Thyroid gland (tissue), 4 donors: ENCODE measurements around the gene IRAK4. TPM values are rescaled to one million over a fixed set of nuclear protein-coding genes. Genes with fewer than 3 reads are reported as not detected.

ENCODE experiments used
- DNase-seq, 2 donors: peaks; one replicate each; pipeline ENCODE4 v3.0.0-alpha.2; 2019
- H3K27ac ChIP-seq, 3 donors: fragments of 200-600 bp; sonication (generic); 1 replicate in 2 of 3; 2 replicates in 1 of 3; pipeline ENCODE4 v1.5.1; 2016 to 2019; ENCODE audit warnings: mild to moderate bottlenecking in 1 of 3, moderate library complexity in 1 of 3
- H3K27me3 ChIP-seq: fragments of 200-600 bp; sonication (generic); one replicate; pipeline ENCODE4 v1.5.1; 2019
- H3K36me3 ChIP-seq, 2 donors: fragments of 200-600 bp; sonication (generic); one replicate each; pipeline ENCODE4 v1.5.1; 2016 to 2019
- H3K4me1 ChIP-seq, 2 donors: fragments of 200-600 bp; sonication (generic); one replicate each; pipeline ENCODE4 v1.5.1; 2017 to 2019
- H3K4me3 ChIP-seq, 3 donors: fragments of 200-600 bp; sonication (generic); replicated peaks in 1 of 3; 1 replicate in 2 of 3; 2 replicates in 1 of 3; pipeline ENCODE4 v1.5.1; 2016; ENCODE audit warnings: mild to moderate bottlenecking in 1 of 3
- H3K9me3 ChIP-seq: fragments of 200-600 bp; sonication (generic); one replicate; pipeline ENCODE4 v1.5.1; 2017
- CTCF ChIP-seq, 6 experiments: fragments of 200-600 bp in 3 of 6; fragments of 450-650 bp in 3 of 6; sonication (generic) in 3 of 6; IDR thresholded peaks; one replicate each; pipeline ENCODE4 v1.5.1; 2016 to 2019; ENCODE audit warnings: antibody characterized with exemption in 6 of 6, mild to moderate bottlenecking in 2 of 6, inconsistent platforms in 1 of 6, moderate library complexity in 1 of 6
- POLR2A ChIP-seq, 2 donors: fragments of 450-650 bp; IDR thresholded peaks; one replicate each; pipeline ENCODE4 v1.6.1; 2017; ENCODE audit warnings: antibody characterized with exemption in 2 of 2, mild to moderate bottlenecking in 2 of 2, moderate library complexity in 1 of 2
- WGBS, 2 donors: methylation state at CpG; one replicate each; pipeline ENCODE4 v1.1.5; 2017; 5-methylcytosine and 5-hydroxymethylcytosine counted together
- intact Hi-C: fragments of 100-400 bp; cut with DNase I; formaldehyde crosslinking; loops from one replicate; pipeline ENCODE4 v1.15.1; 2023
- total RNA-seq, 4 donors: library from RNA; depleted of rRNA; stranded (reverse); fragments of >200 nt; gene quantifications; one replicate each; pipeline ENCODE4 v1.2.3, GENCODE V29; 2016

The IRAK4 gene
- total RNA-seq: 10 to 100 TPM; 36.1 to 56.2 (median 45.4) TPM

- Histone ChIP-seq H3K27me3 (no peaks in the 10 kb centered on the region), H3K4me1 (peaks cover 19 to 29% of the 10 kb centered on the region in 2 donors), H3K27ac (peak within 1 kb of the TSS; percentile 54 to 86 (median 76)), H3K9me3 (no peaks in the 10 kb centered on the region), H3K36me3 (no peaks in the 10 kb centered on the region), H3K4me3 (peak within 1 kb of the TSS; percentile 63 to 98 (median 68))
- WGBS, 2 donors: 0% methylated on average over 35 to 38 of the region's 54 CpGs
- peak in 1 of 2 donors; percentile 87 for TF ChIP-seq POLR2A (IDR thresholded peaks at IDR 0.05)
- peak in 4 of 6 experiments; percentile 38 to 63 (median 50) for TF ChIP-seq CTCF (IDR thresholded peaks at IDR 0.05)
- peak; percentile 97 for DNase-seq
- intact Hi-C loops: no loop called here
Observed at GRCh38 chr12:43758728-43759563, at the start of gene IRAK4, which contains the start of gene PUS7L. TSS of gene IRAK4 (plus strand) at chr12:43758951. CDS start at chr12:43768112, 9,161 bp downstream. TSS of gene PUS7L (minus strand) at chr12:43758790. CDS start at chr12:43755245, 3,545 bp downstream.

- Histone ChIP-seq H3K27me3 (no peaks in the 10 kb centered on the region), H3K4me3 (no peak overlapping the region), H3K27ac (no peak overlapping the region), H3K36me3 (no peaks in the 10 kb centered on the region), H3K9me3 (no peaks in the 10 kb centered on the region), H3K4me1 (no peaks in the 10 kb centered on the region)
- DNase-seq: no peak
- TF ChIP-seq CTCF (IDR thresholded peaks at IDR 0.05) (no peak), POLR2A (IDR thresholded peaks at IDR 0.05) (no peak)
- intact Hi-C loops: no loop called here
- 65 to 68% methylated on average over 2 of the region's 2 CpGs for WGBS, 2 donors
Observed at GRCh38 chr12:43711348-43711747, 47.4 kb upstream of the IRAK4 start.

- Histone ChIP-seq H3K27me3 (no peaks in the 10 kb centered on the region), H3K4me1 (no peaks in the 10 kb centered on the region), H3K9me3 (no peaks in the 10 kb centered on the region), H3K36me3 (no peaks in the 10 kb centered on the region), H3K4me3 (no peak overlapping the region), H3K27ac (no peak overlapping the region)
- TF ChIP-seq CTCF (IDR thresholded peaks at IDR 0.05): no peak
- no peak for TF ChIP-seq POLR2A (IDR thresholded peaks at IDR 0.05)
- DNase-seq: no peak
- intact Hi-C loops: no loop called here
Observed at GRCh38 chr12:43722621-43723020, 36.1 kb upstream of the IRAK4 start.

GRCh38 chr12:43723134-43723533 is 35.6 kb upstream of the IRAK4 start:
- Histone ChIP-seq H3K9me3 (no peaks in the 10 kb centered on the region), H3K4me3 (no peak overlapping the region), H3K27ac (no peak overlapping the region), H3K27me3 (no peaks in the 10 kb centered on the region), H3K4me1 (no peaks in the 10 kb centered on the region), H3K36me3 (no peaks in the 10 kb centered on the region)
- DNase-seq: no peak
- intact Hi-C loops: no loop called here
- TF ChIP-seq POLR2A (IDR thresholded peaks at IDR 0.05) (no peak), CTCF (IDR thresholded peaks at IDR 0.05) (no peak)

GRCh38 chr12:43728117-43728516 is 30.6 kb upstream of the IRAK4 start:
- peaks cover 0 to 3% of the 10 kb centered on the region in 2 donors for H3K36me3 ChIP-seq
- intact Hi-C loops: no loop called here
- DNase-seq: no peak
- H3K27ac ChIP-seq: no peak overlapping the region
- 62 to 67% methylated on average over 2 of the region's 2 CpGs for WGBS, 2 donors
- no peaks in the 10 kb centered on the region for H3K9me3 ChIP-seq
- no peak overlapping the region for H3K4me3 ChIP-seq
- no peaks in the 10 kb centered on the region for H3K27me3 ChIP-seq
- no peaks in the 10 kb centered on the region for H3K4me1 ChIP-seq
- TF ChIP-seq CTCF (IDR thresholded peaks at IDR 0.05): no peak
- no peak for TF ChIP-seq POLR2A (IDR thresholded peaks at IDR 0.05)
